ENCODE measurements around the gene RALGPS1.

The RALGPS1 gene

DNA sequence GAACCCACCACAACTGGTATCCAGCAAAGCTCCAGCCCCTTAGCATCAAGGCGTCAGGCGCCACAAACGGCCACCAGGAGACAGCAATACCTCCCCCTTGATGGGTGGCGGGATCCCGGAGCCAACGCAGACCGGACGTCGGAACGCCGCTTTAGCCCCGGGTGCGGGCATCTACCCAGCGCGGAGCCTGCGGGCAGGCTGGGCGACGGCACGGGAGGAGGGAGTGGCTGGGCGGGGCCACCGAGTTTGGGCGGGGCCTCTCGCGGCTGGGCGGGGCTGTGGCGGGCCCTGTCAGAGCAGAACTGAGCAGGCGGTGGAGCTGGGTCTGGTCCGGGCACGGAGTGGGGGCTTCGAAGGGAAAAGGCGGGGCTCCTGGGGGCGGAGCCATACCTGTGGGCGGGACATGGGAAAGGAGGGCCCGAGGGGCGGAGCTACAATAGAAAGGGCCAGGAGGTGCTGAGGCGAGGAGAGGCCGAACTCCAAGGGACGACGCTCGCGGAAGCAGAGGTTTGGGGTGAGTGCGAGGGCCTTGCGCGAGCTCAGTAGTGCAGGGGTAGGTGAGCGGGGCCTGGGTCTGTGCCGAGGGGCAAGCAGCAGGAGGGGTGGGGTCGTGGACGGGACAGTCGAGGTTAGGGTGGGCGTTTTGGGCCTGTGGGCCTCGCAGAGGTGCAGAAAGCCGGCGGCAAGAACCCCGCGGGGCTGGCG is 309.7 kb downstream of the RALGPS1 start:
- Histone ChIP-seq H3K27ac (peak overlapping the region; percentile 74; the same call in 1 of the 2 replicates), H3K36me3 (no peaks in the 10 kb centered on the region), H3K9me3 (no peaks in the 10 kb centered on the region), H3K4me1 (peaks cover 36% of the 10 kb centered on the region), H3K4me2 (peak overlapping the region; percentile 90), H3K27me3 (peaks cover 15% of the 10 kb centered on the region), H3K4me3 (peak overlapping the region; percentile 67), H4K20me1 (peaks cover 16% of the 10 kb centered on the region), H3K9ac (peak overlapping the region; percentile 72; the same call in 1 of the 2 replicates)
- no peak for TF ChIP-seq Cebpa-rat (IDR thresholded peaks at IDR 0.05)

- Histone ChIP-seq H3K4me2 (peak overlapping the region; percentile 99), H3K4me1 (peaks cover 36% of the 10 kb centered on the region), H3K9me3 (no peaks in the 10 kb centered on the region), H3K36me3 (no peaks in the 10 kb centered on the region), H4K20me1 (peaks cover 21% of the 10 kb centered on the region), H3K27me3 (peaks cover 15% of the 10 kb centered on the region), H3K27ac (peak overlapping the region; percentile 74; the same call in 1 of the 2 replicates), H3K4me3 (peak overlapping the region; percentile 77), H3K9ac (peak overlapping the region; percentile 72)
- TF ChIP-seq Cebpa-rat (IDR thresholded peaks at IDR 0.05), result no peak
Observed at GRCh38 chr9:127224883-127225739, 310.5 kb downstream of the RALGPS1 start.

- no peak for TF ChIP-seq Cebpa-rat (IDR thresholded peaks at IDR 0.05)
- Histone ChIP-seq H3K9me3 (no peaks in the 10 kb centered on the region), H3K36me3 (no peaks in the 10 kb centered on the region), H3K9ac (peak overlapping the region; percentile 69), H3K4me3 (peak overlapping the region; percentile 77), H4K20me1 (peaks cover 21% of the 10 kb centered on the region), H3K27me3 (peaks cover 15% of the 10 kb centered on the region), H3K4me2 (peak overlapping the region; percentile 99), H3K4me1 (peaks cover 36% of the 10 kb centered on the region), H3K27ac (no peak overlapping the region)
Observed at GRCh38 chr9:127225801-127226625, 311.4 kb downstream of the RALGPS1 start.

- TF ChIP-seq Cebpa-rat (IDR thresholded peaks at IDR 0.05), result no peak
- H3K27me3 ChIP-seq, result peaks cover 15% of the 10 kb centered on the region
- no peak overlapping the region for H3K27ac ChIP-seq
- no peak overlapping the region for H3K4me2 ChIP-seq
- H3K9me3 ChIP-seq, result no peaks in the 10 kb centered on the region
- H3K36me3 ChIP-seq, result no peaks in the 10 kb centered on the region
- H4K20me1 ChIP-seq, result peaks cover 21% of the 10 kb centered on the region
- H3K9ac ChIP-seq, result no peak overlapping the region
- H3K4me1 ChIP-seq, result peaks cover 14% of the 10 kb centered on the region
- no peak overlapping the region for H3K4me3 ChIP-seq
Observed at GRCh38 chr9:127229691-127230417, 315.3 kb downstream of the RALGPS1 start.

- no peaks in the 10 kb centered on the region for H3K9me3 ChIP-seq
- TF ChIP-seq Cebpa-rat (IDR thresholded peaks at IDR 0.05), result no peak
- no peak overlapping the region for H3K9ac ChIP-seq
- peaks cover 2% of the 10 kb centered on the region; the same call in 1 of the 2 replicates for H3K27me3 ChIP-seq
- H3K36me3 ChIP-seq, result no peaks in the 10 kb centered on the region
- no peak overlapping the region for H3K4me2 ChIP-seq
- H4K20me1 ChIP-seq, result peaks cover 8% of the 10 kb centered on the region
- no peak overlapping the region for H3K27ac ChIP-seq
- peaks cover 1% of the 10 kb centered on the region; the same call in 1 of the 2 replicates for H3K4me1 ChIP-seq
- no peak overlapping the region for H3K4me3 ChIP-seq
Observed at GRCh38 chr9:127231666-127232065, 317.1 kb downstream of the RALGPS1 start.

DNA sequence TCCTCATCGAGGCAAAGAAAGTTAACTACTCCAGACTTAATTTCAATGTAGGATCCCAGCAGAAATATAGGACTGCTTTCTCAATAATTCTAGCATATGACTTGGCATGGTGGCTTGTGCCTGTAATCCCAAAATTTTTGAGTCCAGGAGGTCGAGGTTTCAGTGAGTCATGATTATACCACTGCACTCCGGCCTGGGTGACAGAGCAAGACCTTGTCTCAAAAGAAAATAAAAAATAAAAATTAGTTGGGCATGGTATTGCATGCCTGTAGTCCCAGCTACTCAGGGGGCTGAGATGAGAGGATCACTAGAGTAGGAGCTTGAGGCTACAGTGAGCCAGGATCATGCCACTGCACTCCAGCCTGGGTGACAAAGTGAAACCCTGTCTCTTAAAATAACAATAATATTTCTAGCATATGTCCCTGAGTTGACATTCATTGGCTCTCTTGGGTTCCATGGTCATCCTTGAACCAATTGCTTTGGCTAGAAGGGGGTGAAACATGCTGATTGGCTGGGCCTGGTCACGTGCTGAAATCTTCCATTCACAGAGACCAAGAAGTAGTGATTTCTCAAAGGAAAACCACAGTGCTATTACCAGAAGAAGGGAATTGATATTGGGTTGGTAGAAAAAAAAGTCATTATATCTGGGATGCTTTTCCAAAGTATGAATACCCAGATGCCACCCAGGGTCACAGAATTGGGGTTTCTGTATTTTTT is 318.4 kb downstream of the RALGPS1 start:
- Histone ChIP-seq H3K4me2 (no peak overlapping the region), H3K9me3 (no peaks in the 10 kb centered on the region), H3K4me3 (no peak overlapping the region), H3K9ac (no peak overlapping the region), H3K4me1 (no peaks in the 10 kb centered on the region), H3K36me3 (no peaks in the 10 kb centered on the region), H3K27me3 (no peaks in the 10 kb centered on the region), H3K27ac (no peak overlapping the region), H4K20me1 (0 out of 2 replicates have a peak, but pooled peaks cover 5% of the 10 kb centered on the region)
- TF ChIP-seq Cebpa-rat (IDR thresholded peaks at IDR 0.05), result no peak

DNA sequence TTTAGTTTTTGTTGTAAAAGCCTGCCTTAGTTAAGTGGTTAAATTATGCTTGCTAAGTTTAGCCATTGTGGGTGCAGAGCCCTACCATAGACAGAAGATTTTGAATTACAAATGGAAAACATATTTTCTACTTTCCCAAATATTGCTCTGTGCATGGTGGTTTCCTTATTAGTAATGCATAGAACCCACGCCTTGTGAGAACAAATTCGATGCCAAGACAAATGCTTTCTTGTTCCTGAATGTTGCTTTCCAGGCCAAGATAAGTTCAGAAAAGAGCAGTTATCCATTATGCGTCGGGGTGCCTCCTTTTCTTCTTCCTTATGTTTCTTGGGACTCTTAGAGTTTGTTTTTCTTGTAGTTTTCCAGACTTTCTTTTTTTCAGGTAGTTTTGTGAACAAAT is 319.0 kb downstream of the RALGPS1 start:
- TF ChIP-seq Cebpa-rat (IDR thresholded peaks at IDR 0.05), result no peak
- Histone ChIP-seq H3K27me3 (no peaks in the 10 kb centered on the region), H3K4me2 (no peak overlapping the region), H3K36me3 (no peaks in the 10 kb centered on the region), H4K20me1 (0 out of 2 replicates have a peak, but pooled peaks cover 5% of the 10 kb centered on the region), H3K4me1 (no peaks in the 10 kb centered on the region), H3K4me3 (no peak overlapping the region), H3K9ac (no peak overlapping the region), H3K27ac (no peak overlapping the region), H3K9me3 (no peaks in the 10 kb centered on the region)

GRCh38 chr9:127233989-127234388 is 319.4 kb downstream of the RALGPS1 start:
- H3K4me2 ChIP-seq, result no peak overlapping the region
- H3K9me3 ChIP-seq, result no peaks in the 10 kb centered on the region
- H3K4me1 ChIP-seq, result no peaks in the 10 kb centered on the region
- no peak overlapping the region for H3K9ac ChIP-seq
- H3K4me3 ChIP-seq, result no peak overlapping the region
- H4K20me1 ChIP-seq, result 0 out of 2 replicates have a peak, but pooled peaks cover 5% of the 10 kb centered on the region
- no peaks in the 10 kb centered on the region for H3K36me3 ChIP-seq
- H3K27ac ChIP-seq, result no peak overlapping the region
- no peak for TF ChIP-seq Cebpa-rat (IDR thresholded peaks at IDR 0.05)
- no peaks in the 10 kb centered on the region for H3K27me3 ChIP-seq
